ENCODE measurements around the gene STK11IP. TPM values are rescaled to one million over a fixed set of nuclear protein-coding genes. Genes with fewer than 3 reads are reported as not detected.
A peak's percentile ranks its signal among the peaks of the same experiment; 100 is the strongest.

STK11IP gene
- total and polyA plus RNA-seq, 2 of the 13 experiments (the other 11 are each of a cell fraction or from before 2014, with no cell fraction given) = 12.8 to 24.0 TPM

- TF ChIP-seq, protein P1, sequence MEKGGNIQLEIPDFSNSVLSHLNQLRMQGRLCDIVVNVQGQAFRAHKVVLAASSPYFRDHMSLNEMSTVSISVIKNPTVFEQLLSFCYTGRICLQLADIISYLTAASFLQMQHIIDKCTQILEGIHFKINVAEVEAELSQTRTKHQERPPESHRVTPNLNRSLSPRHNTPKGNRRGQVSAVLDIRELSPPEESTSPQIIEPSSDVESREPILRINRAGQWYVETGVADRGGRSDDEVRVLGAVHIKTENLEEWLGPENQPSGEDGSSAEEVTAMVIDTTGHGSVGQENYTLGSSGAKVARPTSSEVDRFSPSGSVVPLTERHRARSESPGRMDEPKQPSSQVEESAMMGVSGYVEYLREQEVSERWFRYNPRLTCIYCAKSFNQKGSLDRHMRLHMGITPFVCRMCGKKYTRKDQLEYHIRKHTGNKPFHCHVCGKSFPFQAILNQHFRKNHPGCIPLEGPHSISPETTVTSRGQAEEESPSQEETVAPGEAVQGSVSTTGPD (CRISPR knock-in tag; IDR thresholded peaks at IDR 0.05) = peak; percentile 94
- TF ChIP-seq GLI4 (CRISPR knock-in tag; IDR thresholded peaks at IDR 0.05; ENCODE audit: borderline replicate concordance) (no peak), NR2C2 (CRISPR knock-in tag; IDR thresholded peaks at IDR 0.05; ENCODE audit: borderline replicate concordance) (peak; percentile 58; the same call in 1 of the 2 replicates), ZNF720 (CRISPR knock-in tag; IDR thresholded peaks at IDR 0.05) (no peak), FOXA3 (CRISPR knock-in tag; IDR thresholded peaks at IDR 0.05) (peak; percentile 99), NR1H2 (CRISPR knock-in tag; IDR thresholded peaks at IDR 0.05; ENCODE audit: borderline replicate concordance, low read depth) (peak; percentile 78; the same call in 1 of the 2 replicates), NCOA5 (CRISPR knock-in tag; IDR thresholded peaks at IDR 0.05) (no peak), NPAS2 (CRISPR knock-in tag; IDR thresholded peaks at IDR 0.05; ENCODE audit: borderline replicate concordance) (no peak), KLF11 (CRISPR knock-in tag; IDR thresholded peaks at IDR 0.05) (peak; percentile 90), ZHX1 (CRISPR knock-in tag; IDR thresholded peaks at IDR 0.05; ENCODE audit: low read depth) (peak; percentile 85), USF2 (IDR thresholded peaks at IDR 0.05; ENCODE audit: low read depth, low read length) (no peak), USF2 (CRISPR knock-in tag; IDR thresholded peaks at IDR 0.05; ENCODE audit: borderline replicate concordance) (no peak; the same call in 1 of the 2 replicates), HOXA9 (CRISPR knock-in tag; IDR thresholded peaks at IDR 0.05; ENCODE audit: borderline replicate concordance) (no peak), SP5 (CRISPR knock-in tag; IDR thresholded peaks at IDR 0.05; ENCODE audit: borderline replicate concordance, low read depth) (peak; percentile 77), SP1 (IDR thresholded peaks at IDR 0.05) (no peak), SP1 (CRISPR knock-in tag; IDR thresholded peaks at IDR 0.05) (0 out of 2 replicates have a peak, but pooled peaks have one; percentile 28), SSRP1 (CRISPR knock-in tag; IDR thresholded peaks at IDR 0.05) (peak; percentile 97), TCF7 (IDR thresholded peaks at IDR 0.05; ENCODE audit: low read depth) (no peak; the same call in 1 of the 2 replicates), ZFP36 (IDR thresholded peaks at IDR 0.05; ENCODE audit: borderline replicate concordance, low read depth, low read length, partially characterized antibody) (peak; percentile 56), SYNCRIP (IDR thresholded peaks at IDR 0.05; ENCODE audit: insufficient read depth, low read depth, low read length) (no peak), GTF3A (CRISPR knock-in tag; conservative IDR thresholded peaks at IDR 0.05) (peak; percentile 95; the same call in 1 of the 2 replicates), TRIM24 (CRISPR knock-in tag; IDR thresholded peaks at IDR 0.05) (peak; percentile 89), ZFP62 (CRISPR knock-in tag; IDR thresholded peaks at IDR 0.05) (no peak)
These were observed 20.9 kb upstream of the STK11IP start (continued) for GRCh38 chr2:219576505-219577388.

Data from HepG2 (cell line).